ENCODE measurements around the gene PLXNA4. TPM values are rescaled to one million over a fixed set of nuclear protein-coding genes. Genes with fewer than 3 reads are reported as not detected.
A peak's percentile ranks its signal among the peaks of the same experiment; 100 is the strongest.

Gene PLXNA4
- total RNA-seq, 4 donors from 2014 or later, result 1.1 to 2.8 (median 1.4) TPM

- DNase-seq, result no peak
- Histone ChIP-seq H3K27me3 (peaks cover 58% of the 10 kb centered on the region), H3K36me3 (no peaks in the 10 kb centered on the region), H3K4me3 (no peak overlapping the region), H3K27ac (no peak overlapping the region), H3K9me3 (no peaks in the 10 kb centered on the region), H3K4me1 (peaks cover 7 to 23% (median 18%) of the 10 kb centered on the region in 4 donors)
- 86 to 93% methylated on average over 1 to 3 of the region's 3 CpGs for WGBS, 2 donors (ENCODE audit: low coverage in 1 of 2)
- in situ Hi-C loops (cut with MboI; ENCODE audit: low pct_ligation_motif_present in 1 of 4, low pct_unique_long_range_greater_than_20kb in 1 of 4, low sequenced_read_pairs in 3 of 4) (loop anchor here in 3 of 4 donors (10.0 to 25.0 kb wide), 4 partner anchors 263 to 891 kb away; no protein-coding TSS in a partner anchor), intact Hi-C loops (cut with DNase I; ENCODE audit: low total_unique reads) (loop anchor here (5.0 kb wide), 2 partner anchors 886 to 1466 kb away; no protein-coding TSS in a partner anchor)
- TF ChIP-seq POLR2AphosphoS5 (IDR thresholded peaks at IDR 0.05), result no peak
These were observed 1.7 kb upstream of the PLXNA4 start for GRCh38 chr7:132578050-132578370.

- peak; percentile 42 for DNase-seq
- TF ChIP-seq CTCF (IDR thresholded peaks at IDR 0.05), result no peak
- TF ChIP-seq POLR2AphosphoS5 (IDR thresholded peaks at IDR 0.05), result no peak
- TF ChIP-seq EP300 (IDR thresholded peaks at IDR 0.05; ENCODE audit: low read depth), result no peak
- TF ChIP-seq POLR2A (IDR thresholded peaks at IDR 0.05), result no peak
- Histone ChIP-seq H3K36me3 (no peaks in the 10 kb centered on the region), H3K27ac (no peak overlapping the region), H3K4me3 (peak overlapping the region in 3 of 4 donors; percentile 4 to 45 (median 26)), H3K4me1 (peaks cover 7 to 23% (median 18%) of the 10 kb centered on the region in 4 donors), H3K9me3 (no peaks in the 10 kb centered on the region), H3K27me3 (peaks cover 64% of the 10 kb centered on the region)
- in situ Hi-C loops (cut with MboI; ENCODE audit: low pct_ligation_motif_present in 1 of 4, low pct_unique_long_range_greater_than_20kb in 1 of 4, low sequenced_read_pairs in 3 of 4) (loop anchor here in 3 of 4 donors (10.0 to 25.0 kb wide), 4 partner anchors 263 to 890 kb away; no protein-coding TSS in a partner anchor), intact Hi-C loops (cut with DNase I; ENCODE audit: low total_unique reads) (loop anchor here (5.0 kb wide), 2 partner anchors 885 to 1465 kb away; no protein-coding TSS in a partner anchor)
- WGBS, 2 donors (ENCODE audit: low coverage in 1 of 2), result 17 to 64% methylated on average over 4 to 31 of the region's 65 CpGs
These were observed 1.2 kb upstream of the PLXNA4 start for GRCh38 chr7:132577206-132578049.

GRCh38 chr7:132576721-132577085 lies 433 bp upstream of the PLXNA4 start:
- no peak for TF ChIP-seq POLR2A (IDR thresholded peaks at IDR 0.05)
- TF ChIP-seq POLR2AphosphoS5 (IDR thresholded peaks at IDR 0.05), result no peak
- no peak for TF ChIP-seq EP300 (IDR thresholded peaks at IDR 0.05; ENCODE audit: low read depth)
- TF ChIP-seq CTCF (IDR thresholded peaks at IDR 0.05), result no peak
- intact Hi-C loops (cut with DNase I; ENCODE audit: low total_unique reads) (loop anchor here (5.0 kb wide), 2 partner anchors 884 to 1464 kb away; no protein-coding TSS in a partner anchor), in situ Hi-C loops (cut with MboI; ENCODE audit: low pct_ligation_motif_present in 1 of 4, low pct_unique_long_range_greater_than_20kb in 1 of 4, low sequenced_read_pairs in 3 of 4) (loop anchor here in 3 of 4 donors (10.0 to 25.0 kb wide), 4 partner anchors 262 to 889 kb away; no protein-coding TSS in a partner anchor)
- peak overlapping the region; percentile 29 to 52 (median 37) for H3K4me3 ChIP-seq
- H3K36me3 ChIP-seq, result no peaks in the 10 kb centered on the region
- H3K4me1 ChIP-seq, result peaks cover 7 to 23% (median 18%) of the 10 kb centered on the region in 4 donors
- WGBS, 2 donors (ENCODE audit: low coverage in 1 of 2), result 4% methylated on average over 14 of the region's 55 CpGs; no CpG with 5 or more reads in 1 of the 2 donors
- no peaks in the 10 kb centered on the region for H3K9me3 ChIP-seq
- H3K27me3 ChIP-seq, result peaks cover 72% of the 10 kb centered on the region
- DNase-seq, result no peak
- H3K27ac ChIP-seq, result no peak overlapping the region

- peaks cover 84% of the 10 kb centered on the region for H3K27me3 ChIP-seq
- H3K27ac ChIP-seq, result no peak overlapping the region
These were observed 770 bp downstream of the PLXNA4 start for GRCh38 chr7:132575419-132575981.

More at GRCh38 chr7:132575419-132575981, 770 bp downstream of the PLXNA4 start:
- no peak for TF ChIP-seq POLR2AphosphoS5 (IDR thresholded peaks at IDR 0.05)
- no peak for TF ChIP-seq EP300 (IDR thresholded peaks at IDR 0.05; ENCODE audit: low read depth)
- no peak for TF ChIP-seq POLR2A (IDR thresholded peaks at IDR 0.05)
- no peak for TF ChIP-seq CTCF (IDR thresholded peaks at IDR 0.05)
- peaks cover 7 to 23% (median 18%) of the 10 kb centered on the region in 4 donors for H3K4me1 ChIP-seq
- no peaks in the 10 kb centered on the region for H3K36me3 ChIP-seq
- H3K9me3 ChIP-seq, result no peaks in the 10 kb centered on the region
- H3K4me3 ChIP-seq, result peak overlapping the region in 3 of 4 donors; percentile 32 to 52 (median 42)
- peak; percentile 25 for DNase-seq
- intact Hi-C loops (cut with DNase I; ENCODE audit: low total_unique reads) (loop anchor here (5.0 kb wide), 2 partner anchors 883 to 1463 kb away; no protein-coding TSS in a partner anchor), in situ Hi-C loops (cut with MboI; ENCODE audit: low pct_ligation_motif_present in 1 of 4, low pct_unique_long_range_greater_than_20kb in 1 of 4, low sequenced_read_pairs in 3 of 4) (loop anchor here in 3 of 4 donors (10.0 to 25.0 kb wide), 4 partner anchors 261 to 888 kb away; no protein-coding TSS in a partner anchor)
- 5% methylated on average over 26 of the region's 27 CpGs; no CpG with 5 or more reads in 1 of the 2 donors for WGBS, 2 donors (ENCODE audit: low coverage in 1 of 2)
